ENCODE measurements around the gene HOMEZ.
A peak's percentile ranks its signal among the peaks of the same experiment; 100 is the strongest.

GRCh38 chr14:23252420-23253333 lies 33.3 kb downstream of the HOMEZ start:
- TF ChIP-seq JUN (IDR thresholded peaks at IDR 0.05; ENCODE audit: low read depth, low read length) (no peak), PHF8 (conservative IDR thresholded peaks at IDR 0.05; ENCODE audit: low read depth, low read length) (no peak), E2F6 (IDR thresholded peaks at IDR 0.05) (no peak), SP4 (IDR thresholded peaks at IDR 0.05; ENCODE audit: low read length) (no peak), CTCF (IDR thresholded peaks at IDR 0.05; ENCODE audit: control extremely low read depth in 1 of 3, insufficient read depth in 1 of 3, low read depth in 1 of 3, low read length in 3 of 3) (no peak), USF2 (IDR thresholded peaks at IDR 0.05; ENCODE audit: low read length) (no peak), YY1 (IDR thresholded peaks at IDR 0.05; ENCODE audit: low read depth, low read length) (no peak), TAF1 (IDR thresholded peaks at IDR 0.05; ENCODE audit: low read depth, low read length) (no peak), KDM1A (IDR thresholded peaks at IDR 0.05; ENCODE audit: borderline replicate concordance, low read length) (no peak), EGR1 (IDR thresholded peaks at IDR 0.05; ENCODE audit: borderline replicate concordance, low read depth, low read length) (no peak), POLR2AphosphoS5 (IDR thresholded peaks at IDR 0.05; ENCODE audit: low read depth, low read length) (no peak), SP1 (IDR thresholded peaks at IDR 0.05; ENCODE audit: low read depth, low read length) (peak; percentile 48; the same call in 1 of the 2 replicates)

All from H1 (cell line).